ENCODE measurements around the gene RPAP3. TPM values are rescaled to one million over a fixed set of nuclear protein-coding genes. Genes with fewer than 3 reads are reported as not detected.

RPAP3 gene
- polyA plus RNA-seq, 1 donor from 2014 or later, result 39.7 TPM

GRCh38 chr12:47741340-47741703 is 35.5 kb upstream of the RPAP3 start:
- no peak overlapping the region for H2AFZ ChIP-seq (ENCODE audit: low read depth, low read length)
- no peak overlapping the region for H3K4me3 ChIP-seq (ENCODE audit: low read length)
- H3K27ac ChIP-seq (ENCODE audit: low read length), result no peak overlapping the region
- no peaks in the 10 kb centered on the region for H4K20me1 ChIP-seq (ENCODE audit: insufficient read depth)
- TF ChIP-seq TAF1 (IDR thresholded peaks at IDR 0.05; ENCODE audit: low read depth), result no peak
- no peak for TF ChIP-seq RAD21 (conservative IDR thresholded peaks at IDR 0.05)
- TF ChIP-seq MXI1 (conservative IDR thresholded peaks at IDR 0.05; ENCODE audit: poor library complexity, severe bottlenecking), result no peak
- TF ChIP-seq SMC3 (conservative IDR thresholded peaks at IDR 0.05; ENCODE audit: poor library complexity), result no peak
- TF ChIP-seq REST (IDR thresholded peaks at IDR 0.05; ENCODE audit: borderline replicate concordance), result no peak
- no peak for TF ChIP-seq POLR2AphosphoS5 (IDR thresholded peaks at IDR 0.05)
- TF ChIP-seq CTCF (IDR thresholded peaks at IDR 0.05; ENCODE audit: poor library complexity, severe bottlenecking), result no peak
- no peak for TF ChIP-seq EZH2 (IDR thresholded peaks at IDR 0.05; ENCODE audit: borderline replicate concordance, insufficient read depth, low read length, poor library complexity, severe bottlenecking)
- no peak for TF ChIP-seq EP300 (conservative IDR thresholded peaks at IDR 0.05; ENCODE audit: poor library complexity, severe bottlenecking)
- H3K4me2 ChIP-seq (ENCODE audit: low read length), result no peak overlapping the region
- no peaks in the 10 kb centered on the region for H3F3A ChIP-seq (ENCODE audit: insufficient read depth, low read length, poor library complexity, severe bottlenecking)
- no peaks in the 10 kb centered on the region for H3K27me3 ChIP-seq (ENCODE audit: insufficient read depth, low read depth, low read length)
- no peak overlapping the region for H3K9ac ChIP-seq (ENCODE audit: low read length)
- no peaks in the 10 kb centered on the region for H3K9me3 ChIP-seq (ENCODE audit: low read length)
- no peaks in the 10 kb centered on the region for H3K9me2 ChIP-seq (ENCODE audit: insufficient read depth, low read length)
- no peaks in the 10 kb centered on the region for H3K79me2 ChIP-seq (replicated peaks; ENCODE audit: insufficient read depth, low read length)
- no peaks in the 10 kb centered on the region for H3K36me3 ChIP-seq (ENCODE audit: insufficient read depth, low read length)

- H3K79me2 ChIP-seq (replicated peaks; ENCODE audit: insufficient read depth, low read length), result no peaks in the 10 kb centered on the region
- H3K9ac ChIP-seq (ENCODE audit: low read length), result no peak overlapping the region
- no peaks in the 10 kb centered on the region for H3K9me3 ChIP-seq (ENCODE audit: low read length)
- H4K20me1 ChIP-seq (ENCODE audit: insufficient read depth), result no peaks in the 10 kb centered on the region
- no peak overlapping the region for H3K27ac ChIP-seq (ENCODE audit: low read length)
- H3F3A ChIP-seq (ENCODE audit: insufficient read depth, low read length, poor library complexity, severe bottlenecking), result no peaks in the 10 kb centered on the region
- no peak overlapping the region for H2AFZ ChIP-seq (ENCODE audit: low read depth, low read length)
- TF ChIP-seq EZH2 (IDR thresholded peaks at IDR 0.05; ENCODE audit: borderline replicate concordance, insufficient read depth, low read length, poor library complexity, severe bottlenecking), result no peak
- TF ChIP-seq SMC3 (conservative IDR thresholded peaks at IDR 0.05; ENCODE audit: poor library complexity), result no peak
- TF ChIP-seq REST (IDR thresholded peaks at IDR 0.05; ENCODE audit: borderline replicate concordance), result no peak
- no peak for TF ChIP-seq TAF1 (IDR thresholded peaks at IDR 0.05; ENCODE audit: low read depth)
- TF ChIP-seq EP300 (conservative IDR thresholded peaks at IDR 0.05; ENCODE audit: poor library complexity, severe bottlenecking), result no peak
- no peaks in the 10 kb centered on the region for H3K36me3 ChIP-seq (ENCODE audit: insufficient read depth, low read length)
- H3K4me2 ChIP-seq (ENCODE audit: low read length), result no peak overlapping the region
- H3K9me2 ChIP-seq (ENCODE audit: insufficient read depth, low read length), result no peaks in the 10 kb centered on the region
- H3K27me3 ChIP-seq (ENCODE audit: insufficient read depth, low read depth, low read length), result no peaks in the 10 kb centered on the region
- H3K4me3 ChIP-seq (ENCODE audit: low read length), result no peak overlapping the region
Observed at GRCh38 chr12:47740606-47741339, 34.9 kb upstream of the RPAP3 start.
